HepG2 (cell line): ENCODE measurements around the gene FRMD4A. TPM values are rescaled to one million over a fixed set of nuclear protein-coding genes. Genes with fewer than 3 reads are reported as not detected.

Source experiments
- ATAC-seq: fragments of 200-7000 bp; cut with Tn5 transposase; 3 replicates; pipeline ENCODE4 v1.9.1; 2020; ENCODE audit warnings: mild to moderate bottlenecking, moderate library complexity
- BruUV-seq: library from RNA; stranded (reverse); fragments of 400-500 nt; replicated peaks from 2 replicates; lab custom pipeline; 2021; lab: Mats Ljungman, UMichigan
- CTCF ChIA-PET: fragments of 300-600 bp; formaldehyde crosslinking; extraction: SDS; loops from one replicate; lab custom pipeline; 2021; ENCODE audit warnings: low total read pairs, inconsistent platforms, low intra/inter-chr PET ratio; lab: Yijun Ruan, JAX
- POLR2A ChIA-PET: fragments of 350-600 bp; sonication (Branson Sonifier 250); formaldehyde crosslinking; loops from one replicate; lab custom pipeline; 2020; ENCODE audit warnings: antibody characterized with exemption, inconsistent platforms; lab: Yijun Ruan, JAX
- DNase-seq: peaks from one replicate; pipeline ENCODE4 v3.0.0-alpha.2; 2015; ENCODE audit warnings: low spot score
- FAIRE-seq: peaks from 3 replicates; lab custom pipeline; 2011; peaks lifted over from hg19 to GRCh38; lab: Jason Lieb, UNC
- H2AFZ ChIP-seq: one replicate; pipeline ENCODE4 v1.6.1; 2011; ENCODE audit warnings: low read length, inconsistent platforms
- H3K27ac ChIP-seq: fragments of 300-600 bp; 3 replicates; pipeline ENCODE4 v1.8.0; 2011; ENCODE audit warnings: mixed run types, mild to moderate bottlenecking, mixed read lengths, low read length, inconsistent platforms; ENCODE audit not compliant: insufficient read depth; ENCODE audit errors: extremely low read length
- H3K27me3 ChIP-seq, 2 experiments: fragments of 200-600 bp in 1 of 2; 2 replicates in 1 of 2; 3 replicates in 1 of 2; pipeline versions ENCODE4 v1.6.0 to v1.8.0; 2011; ENCODE audit warnings: low read length in 2 of 2, mild to moderate bottlenecking in 2 of 2, moderate library complexity in 2 of 2, inconsistent platforms in 1 of 2; ENCODE audit not compliant: insufficient read depth in 2 of 2, control insufficient read depth in 1 of 2
- H3K36me3 ChIP-seq, 2 experiments: fragments of 200-600 bp in 1 of 2; replicated peaks in 1 of 2; 2 replicates in 1 of 2; 3 replicates in 1 of 2; pipeline versions ENCODE4 v1.5.1 to v1.8.0; 2011; ENCODE audit warnings: low read length in 2 of 2, inconsistent platforms in 1 of 2; ENCODE audit not compliant: insufficient read depth in 2 of 2, control insufficient read depth in 1 of 2
- H3K4me1 ChIP-seq: 2 replicates; pipeline ENCODE4 v1.5.1; 2012; ENCODE audit warnings: low read length, inconsistent platforms; ENCODE audit not compliant: insufficient read depth
- H3K4me2 ChIP-seq: 2 replicates; pipeline ENCODE4 v1.6.0; 2011; ENCODE audit warnings: low read depth, low read length, inconsistent platforms
- H3K4me3 ChIP-seq, 3 experiments: fragments of 200-600 bp in 1 of 3; sonication (generic), shearing (Covaris generic) in 1 of 3; replicated peaks in 1 of 3; 2 replicates each; pipeline ENCODE4 v1.5.1; 2011 to 2016; ENCODE audit warnings: low read length in 3 of 3, inconsistent platforms in 2 of 3, low read depth in 2 of 3, mild to moderate bottlenecking in 2 of 3, control low read depth in 1 of 3, mixed read lengths in 1 of 3; ENCODE audit not compliant: insufficient read depth in 1 of 3
- H3K79me2 ChIP-seq: one replicate; pipeline ENCODE4 v1.6.1; 2011; ENCODE audit warnings: low read length, inconsistent platforms; ENCODE audit not compliant: insufficient read depth
- H3K9ac ChIP-seq: 2 replicates; pipeline ENCODE4 v1.6.0; 2011; ENCODE audit warnings: mild to moderate bottlenecking, low read depth, low read length, inconsistent platforms; ENCODE audit not compliant: insufficient read depth
- H3K9me3 ChIP-seq: 2 replicates; pipeline ENCODE4 v1.5.1; 2012; ENCODE audit warnings: mild to moderate bottlenecking, low read length
- H4K20me1 ChIP-seq: 2 replicates; pipeline ENCODE4 v1.6.0; 2011; ENCODE audit warnings: inconsistent platforms, mild to moderate bottlenecking, low read length, moderate library complexity; ENCODE audit not compliant: insufficient read depth
- AHDC1 ChIP-seq: sonication (generic); formaldehyde crosslinking; IDR thresholded peaks from 2 replicates; pipeline ENCODE4 v1.5.1; 2020; ENCODE audit warnings: mild to moderate bottlenecking, missing genetic modification reagents, borderline replicate concordance
- CEBPB ChIP-seq: IDR thresholded peaks from 2 replicates; pipeline ENCODE4 v1.6.1; 2011; ENCODE audit warnings: low read depth, low read length, improper control_type of control experiment, borderline replicate concordance
- SIX1 ChIP-seq: sonication (generic); formaldehyde crosslinking; IDR thresholded peaks from 2 replicates; pipeline ENCODE4 v1.4.0; 2020; ENCODE audit warnings: missing genetic modification reagents, borderline replicate concordance
- ZNF800 ChIP-seq: sonication (generic); formaldehyde crosslinking; IDR thresholded peaks from 2 replicates; pipeline ENCODE4 v1.4.0; 2020; ENCODE audit warnings: missing genetic modification reagents
- WGBS: methylation state at CpG from one replicate; pipeline ENCODE4 v1.1.6; 2017; ENCODE audit warnings: low lambda C conversion rate; 5-methylcytosine and 5-hydroxymethylcytosine counted together
- in situ Hi-C: cut with HindIII; loops from 2 replicates; pipeline ENCODE4 v1.10.0; 2017; ENCODE audit warnings: low pct_unique_long_range_greater_than_20kb; ENCODE audit not compliant: extremely low pct_ligation_motif_present
- intact Hi-C: fragments of 100-400 bp; cut with micrococcal nuclease; formaldehyde crosslinking; loops from one replicate; pipeline ENCODE4 v1.10.0; 2022; ENCODE audit not compliant: unreplicated experiment
- polyA plus RNA-seq, 8 experiments: library from polyadenylated mRNA; depleted of rRNA in 3 of 8; stranded (reverse) in 7 of 8; unstranded in 1 of 8; fragments of >200 nt; fragmentation: Illumina TruSeq in 4 of 8; extraction: Trizol in 4 of 8; gene quantifications; 2 replicates each; pipeline versions ENCODE4 v1.2.1 to v1.2.3, GENCODE V29; 2011 to 2016; ENCODE audit warnings: low read depth in 4 of 8, missing spikeins in 1 of 8, mixed read lengths in 1 of 8; ENCODE audit not compliant: insufficient read depth in 1 of 8
- total RNA-seq, 5 experiments: library from RNA; depleted of rRNA; stranded (reverse); fragments of >200 nt; fragmentation: Illumina TruSeq; extraction: Trizol; gene quantifications; 2 replicates each; pipeline ENCODE4 v1.2.3, GENCODE V29; 2016; ENCODE audit warnings: low read depth in 1 of 5

FRMD4A gene
- total and polyA plus RNA-seq, 2 of the 13 experiments (the other 11 are each of a cell fraction or from before 2014, with no cell fraction given), result 0.09 to 0.26 TPM

GRCh38 chr10:14093730-14094484 lies 236.8 kb downstream of the FRMD4A start:
- no TSS peak for BruUV-seq
- ATAC-seq, result no peak; the same call in 2 of the 3 replicates
- Histone ChIP-seq H3K27ac (no peak overlapping the region), H3K4me2 (no peak overlapping the region), H2AFZ (no peak overlapping the region)
- TF ChIP-seq SIX1 (CRISPR knock-in tag) (no peak), AHDC1 (CRISPR knock-in tag) (no peak), ZNF800 (no peak), CEBPB (no peak)
- TF ChIP-seq, all 625 proteins: peak for 0
- H3K4me1 ChIP-seq, result 0 out of 2 replicates have a peak, but pooled peaks cover under 1% of the 10 kb centered on the region
- no peak overlapping the region for H3K9ac ChIP-seq
- FAIRE-seq (no peak), DNase-seq (no peak)
- H3K79me2 ChIP-seq, result no peaks in the 10 kb centered on the region
- H3K27me3 ChIP-seq, result peaks cover 0 to 21% of the 10 kb centered on the region in 2 experiments; a peak in 3 of 5 replicates
- in situ Hi-C loops (no loop called here), intact Hi-C loops (no loop called here)
- 38% methylated on average over 13 of the region's 14 CpGs for WGBS
- ChIA-PET POLR2A (no interaction called here), CTCF (no interaction called here)
- H3K36me3 ChIP-seq, result no peaks in the 10 kb centered on the region
- H3K4me3 ChIP-seq, result no peak overlapping the region
- H3K9me3 ChIP-seq, result no peaks in the 10 kb centered on the region
- H4K20me1 ChIP-seq, result no peaks in the 10 kb centered on the region
